Activated effector memory CD4-positive, alpha-beta T cell treated with anti-CD3 and anti-CD28 coated beads, Interleukin-2, amount 50 U/mL, for 16 hours (primary cell): ENCODE data around the gene HTRA1.

Experiments used
- DNase-seq: peaks from one replicate; pipeline ENCODE4 v3.0.0-alpha.2; 2020

HTRA1 gene

DNA sequence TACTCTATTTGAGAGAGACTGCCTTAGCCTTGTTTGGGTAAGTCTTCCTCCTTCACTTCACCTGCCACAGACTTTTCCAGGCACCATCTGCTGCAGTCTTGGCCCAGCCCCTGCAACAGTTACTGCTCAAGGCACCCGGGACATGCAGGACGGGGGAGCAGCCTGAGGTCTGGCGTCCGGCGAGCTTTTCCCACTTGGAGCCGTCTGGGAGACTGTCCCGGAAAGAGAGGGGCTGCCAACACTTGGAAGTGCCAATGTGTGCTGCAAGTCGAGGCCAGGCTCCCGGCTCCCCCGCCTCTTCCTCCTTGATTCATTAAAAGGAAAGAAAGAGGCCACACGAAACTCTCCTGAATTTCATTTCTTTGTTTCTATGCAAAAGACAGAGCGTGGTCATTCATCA, 13.7 kb downstream of the HTRA1 start:
- DNase-seq: no peak

DNA sequence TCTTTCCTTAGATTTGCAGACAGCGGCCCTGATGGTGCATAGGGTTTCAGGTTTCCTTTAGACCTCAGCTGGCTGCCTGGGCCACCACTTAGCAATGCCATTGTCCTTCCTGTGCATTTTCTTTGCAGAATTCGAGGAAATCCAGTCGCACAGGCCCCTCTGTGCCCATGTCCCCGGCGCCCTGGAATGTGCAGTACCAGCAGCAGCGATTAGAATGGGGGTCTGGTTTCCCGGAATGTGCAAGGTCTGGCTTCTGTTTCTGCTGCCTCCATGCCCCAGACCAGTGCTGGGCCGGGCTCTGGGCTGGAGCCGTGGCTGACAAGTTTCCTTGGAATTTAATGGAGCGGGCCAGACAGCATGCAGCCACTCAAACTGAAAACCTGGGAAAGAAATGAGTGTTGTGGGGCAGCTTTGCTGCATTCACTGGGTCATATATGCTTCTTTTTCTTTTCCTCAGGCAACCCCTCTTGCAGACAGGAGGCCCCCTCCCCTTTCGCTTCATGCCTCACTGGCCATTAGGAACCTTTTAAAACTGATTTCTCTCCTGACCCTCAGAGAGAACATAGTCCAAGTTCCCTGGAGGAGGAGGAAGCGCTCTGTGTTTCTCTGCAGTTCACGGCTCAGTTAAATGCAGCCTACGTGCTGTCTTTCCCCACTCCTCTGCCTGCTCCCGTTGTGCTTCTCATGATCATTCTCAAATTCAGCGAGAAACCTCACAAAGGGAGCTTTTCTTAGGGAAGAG, 14.4 kb downstream of the HTRA1 start:
- DNase-seq: no peak

DNA sequence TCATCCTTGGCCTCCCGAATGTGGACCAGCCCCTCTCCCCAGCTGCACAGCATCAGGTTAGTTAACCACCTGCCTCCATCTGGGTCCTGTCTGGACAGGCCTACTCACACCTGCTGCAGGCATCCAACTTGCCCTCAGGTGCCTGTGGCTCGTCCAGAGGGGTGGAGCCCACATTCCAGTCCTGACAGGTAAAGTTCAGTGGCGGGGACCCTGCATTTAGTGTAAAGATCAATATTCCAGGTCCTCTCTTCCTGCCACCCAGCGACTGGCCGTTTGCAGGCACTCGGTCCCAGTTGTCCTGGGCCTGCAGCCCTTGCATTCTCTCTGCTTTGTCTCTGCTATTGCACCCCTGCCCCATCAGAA, 15.0 kb downstream of the HTRA1 start:
- no peak for DNase-seq

DNA sequence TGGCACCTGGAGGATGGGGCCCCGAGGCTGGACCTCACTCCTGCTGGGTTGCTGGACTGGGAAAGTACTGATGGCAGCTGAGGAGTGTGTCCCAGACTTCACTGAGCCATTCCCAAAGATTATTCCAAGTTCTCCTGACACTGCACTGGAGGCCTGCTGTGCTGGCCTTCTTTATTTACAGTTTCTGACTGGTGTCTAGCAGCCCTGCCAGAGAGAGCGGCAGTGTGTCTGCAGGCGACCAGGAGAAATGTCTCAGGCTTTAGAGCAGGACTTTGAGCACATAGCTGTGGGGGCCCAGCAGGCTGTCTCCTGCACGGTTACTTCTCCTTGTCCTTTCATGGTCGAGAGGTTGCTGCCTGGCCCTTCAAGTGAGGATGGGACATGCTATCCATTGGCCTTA, 16.1 kb downstream of the HTRA1 start:
- DNase-seq: no peak

DNA sequence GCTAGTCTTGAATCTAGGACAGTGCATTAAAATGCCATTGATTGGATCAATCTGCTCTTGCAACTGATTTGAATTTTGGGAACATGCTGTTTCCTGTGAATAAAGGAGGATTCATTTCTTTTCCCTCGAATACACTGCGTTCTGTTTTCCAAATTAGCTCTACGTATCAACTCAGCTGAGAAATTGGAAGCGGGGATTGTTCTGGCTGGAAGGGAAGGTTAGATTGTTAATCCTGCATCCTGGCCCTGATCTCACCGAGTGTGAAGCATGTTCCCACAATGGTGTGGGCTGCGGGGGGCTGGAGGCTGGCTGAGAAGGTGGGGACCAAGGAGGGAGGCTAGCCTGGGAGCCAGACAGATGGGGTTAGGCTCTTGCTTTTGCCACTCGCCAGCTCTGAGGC, 17.6 kb downstream of the HTRA1 start:
- DNase-seq: no peak

DNA sequence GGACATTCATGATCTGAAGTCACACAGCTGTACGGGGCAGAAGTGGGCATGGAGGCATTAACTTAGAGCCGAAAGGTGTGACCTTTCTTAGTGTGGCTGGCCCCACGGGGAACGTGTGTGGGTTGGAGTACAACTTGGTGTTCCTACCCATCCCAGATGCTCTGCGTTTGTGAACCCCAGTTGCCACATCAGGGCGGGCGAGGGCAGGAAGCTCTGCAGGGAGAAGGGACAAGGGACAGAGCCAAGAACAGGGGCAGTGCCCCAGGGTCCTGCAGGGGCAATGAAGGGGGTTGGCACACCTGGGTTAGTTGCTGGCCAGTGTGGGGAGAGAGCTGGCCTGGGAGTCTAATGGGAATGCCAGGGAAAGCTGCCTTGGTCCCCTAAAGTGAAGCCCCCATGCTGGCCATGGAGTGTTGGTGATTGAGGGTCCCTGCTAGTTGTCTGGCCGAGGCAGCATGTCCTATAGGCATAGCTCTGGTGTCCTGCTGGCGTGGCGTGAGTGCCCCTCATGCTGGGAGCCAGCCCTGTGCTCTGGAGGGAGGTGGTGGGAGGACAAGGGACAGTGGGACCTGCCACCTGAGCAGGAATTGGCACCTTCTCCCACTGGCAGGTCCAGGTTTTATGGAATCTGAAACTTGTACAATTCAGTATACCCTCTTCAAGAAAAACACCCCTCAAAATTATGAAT, 18.9 kb downstream of the HTRA1 start:
- DNase-seq: no peak

DNA sequence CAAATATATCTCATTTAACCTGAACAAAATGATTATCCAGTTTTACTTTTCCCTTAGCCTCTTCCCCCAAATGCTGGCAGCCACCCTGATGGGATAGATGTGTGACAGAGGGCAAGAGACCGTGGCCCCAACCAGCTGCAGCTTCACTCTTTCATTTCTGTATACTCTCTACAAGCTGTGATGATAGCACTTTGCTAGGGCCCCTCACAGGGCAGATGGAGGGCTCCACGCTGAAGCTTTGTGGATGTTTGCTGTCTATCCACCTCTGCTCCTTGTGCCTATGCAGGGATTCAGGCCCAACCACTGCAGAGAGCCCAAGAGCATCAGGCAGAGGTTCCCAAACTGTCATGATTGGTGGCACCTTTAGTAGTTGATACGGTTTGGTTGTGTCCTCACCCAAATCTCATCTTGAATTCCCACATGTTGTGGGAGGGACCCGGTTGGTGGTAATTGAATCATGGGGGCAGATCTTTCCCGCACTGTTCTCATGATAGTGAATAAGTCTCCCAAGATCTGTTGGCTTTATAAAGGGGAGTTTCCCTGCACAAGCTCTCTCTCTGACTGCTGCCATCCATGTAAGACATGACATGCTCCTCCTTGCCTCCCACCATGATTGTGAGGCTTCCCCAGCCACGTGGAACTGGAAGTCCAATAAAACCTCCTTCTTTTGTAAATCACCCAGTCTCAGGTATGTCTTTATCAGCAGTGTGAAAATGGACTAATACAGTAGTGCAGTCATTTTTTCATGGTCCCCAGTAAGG, 20.1 kb downstream of the HTRA1 start:
- no peak for DNase-seq

DNA sequence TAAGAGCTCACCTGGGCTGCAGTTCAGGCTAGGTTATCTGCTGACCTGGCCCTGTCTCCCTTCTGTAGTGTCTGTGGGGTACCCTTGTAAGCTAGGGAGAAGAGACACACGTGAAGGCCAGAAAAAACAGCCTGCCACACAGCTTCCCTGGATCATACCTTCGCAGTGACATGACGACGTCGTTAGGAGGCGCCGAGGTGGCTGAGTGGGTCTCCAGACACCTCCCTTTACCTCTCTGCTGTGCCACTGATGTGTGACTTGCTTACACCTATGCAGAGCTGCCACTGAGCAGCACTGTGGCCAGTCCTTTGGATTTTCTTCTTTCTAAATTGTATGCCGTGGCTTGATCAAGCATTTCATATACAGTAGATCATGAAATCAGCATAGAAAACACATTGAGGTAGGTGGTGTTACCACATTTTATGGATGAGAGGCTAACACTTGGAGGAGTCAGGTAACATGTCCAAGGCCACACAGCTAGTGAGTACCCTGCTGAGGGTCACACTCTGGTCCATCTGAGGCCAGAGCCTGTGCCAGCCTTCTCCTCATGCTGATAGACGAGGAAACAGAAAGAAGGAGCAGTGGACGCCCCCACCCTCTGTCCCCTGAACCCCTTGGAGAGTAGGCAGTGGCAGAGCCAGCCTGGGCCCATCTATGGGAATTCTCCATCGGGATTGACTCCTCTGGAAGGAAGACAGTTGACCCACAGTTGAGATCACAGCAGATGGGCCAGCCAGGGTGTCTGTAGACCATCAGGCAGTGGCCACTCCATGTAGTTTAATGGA, 23.1 kb downstream of the HTRA1 start:
- DNase-seq: no peak

DNA sequence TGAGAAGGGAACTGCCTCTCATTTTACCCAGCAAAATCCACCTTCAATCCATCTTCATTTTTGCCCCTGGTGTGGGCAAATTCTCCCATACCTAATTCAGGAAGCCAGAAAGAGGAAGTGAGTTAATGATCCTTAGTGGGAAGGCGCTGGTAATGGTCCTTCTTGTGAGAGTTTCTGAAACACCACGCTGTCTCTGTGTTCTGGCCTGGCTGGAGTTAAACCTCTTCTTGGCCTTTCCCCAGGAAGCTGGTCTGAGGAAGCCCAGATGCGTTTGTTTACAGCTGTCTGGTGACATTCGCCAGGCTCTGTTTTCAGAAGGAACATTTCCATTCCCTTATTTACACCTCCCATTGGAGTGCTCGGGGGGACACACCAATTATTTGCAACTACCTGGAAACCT, 24.3 kb downstream of the HTRA1 start:
- DNase-seq: no peak

DNA sequence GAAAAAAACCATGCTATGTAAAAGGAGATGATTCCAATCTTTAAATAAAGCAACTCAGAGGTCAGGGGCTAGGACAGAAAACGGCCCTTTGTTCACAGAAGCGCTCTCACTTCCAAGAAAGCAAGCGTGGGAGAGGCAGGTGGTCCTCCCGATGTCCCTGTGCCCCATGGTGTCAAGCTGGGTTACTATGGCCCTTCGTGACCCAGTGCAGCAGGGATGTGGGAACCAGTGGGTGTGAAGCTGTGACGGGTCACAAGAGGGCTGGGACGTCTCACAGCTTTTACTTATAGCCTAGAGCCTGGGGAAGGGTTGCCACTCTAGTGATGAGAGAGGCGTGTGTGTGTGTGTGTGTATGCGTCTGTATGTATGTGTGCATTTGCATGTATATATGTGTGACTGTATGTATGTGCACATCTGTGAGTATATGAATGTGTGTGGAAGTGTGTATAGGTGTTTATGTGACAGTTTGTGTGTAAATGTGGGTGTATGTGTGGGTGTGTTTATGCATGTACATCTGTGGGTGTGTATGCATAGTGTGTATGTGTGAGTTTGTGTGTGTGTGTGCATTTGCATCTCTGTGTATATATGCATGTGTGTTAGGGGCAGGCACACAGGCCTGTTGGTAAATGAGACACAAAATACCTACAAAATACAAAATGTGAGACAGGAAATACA, 25.2 kb downstream of the HTRA1 start:
- DNase-seq: no peak

DNA sequence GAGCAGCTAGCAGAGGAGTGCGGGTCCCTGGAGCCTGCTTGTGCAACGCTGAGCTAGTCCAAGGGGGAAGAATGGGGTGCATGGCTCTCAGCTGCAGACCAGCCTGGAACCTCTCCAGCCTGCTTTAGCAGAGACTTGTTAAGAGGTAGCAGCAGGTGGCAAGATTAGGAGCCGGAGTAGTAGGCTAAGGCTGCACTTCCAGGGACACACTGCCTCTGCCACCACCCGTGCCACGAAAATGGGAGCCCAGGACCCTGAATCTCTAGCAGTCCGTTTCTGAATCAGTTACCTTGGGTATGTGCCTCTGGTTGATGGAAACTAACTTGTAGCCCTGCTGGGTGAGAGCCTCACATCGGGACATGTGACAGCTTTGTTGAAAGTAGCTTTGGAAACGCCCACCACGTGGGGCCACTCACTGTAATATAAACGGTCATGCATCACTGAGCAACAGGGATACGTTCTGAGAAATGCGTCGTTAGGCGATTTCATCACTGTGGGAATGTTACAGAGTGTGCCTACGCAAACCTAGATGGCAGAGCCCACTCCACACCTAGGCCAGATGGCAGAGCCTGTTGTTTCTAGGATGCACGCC, 25.9 kb downstream of the HTRA1 start:
- DNase-seq: no peak

DNA sequence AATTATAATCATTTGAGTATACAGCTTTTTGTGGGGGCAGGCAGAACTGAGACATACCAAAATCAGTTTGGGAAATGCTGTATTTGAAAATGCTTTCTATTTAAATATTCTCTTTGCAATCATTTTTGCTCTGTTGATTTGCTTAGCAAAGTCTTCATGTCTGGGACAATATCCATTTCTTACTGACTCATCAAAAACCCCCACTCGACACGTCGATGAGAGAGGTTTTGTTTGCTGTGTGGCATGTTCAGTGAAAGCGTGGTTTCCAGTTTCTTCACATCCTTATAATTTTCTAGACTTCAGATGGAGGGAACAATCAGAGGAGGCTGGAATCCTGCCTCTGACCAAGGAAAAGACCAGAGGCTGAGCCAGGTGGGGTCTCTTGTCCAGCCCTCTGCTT, 28.9 kb downstream of the HTRA1 start:
- DNase-seq: no peak

DNA sequence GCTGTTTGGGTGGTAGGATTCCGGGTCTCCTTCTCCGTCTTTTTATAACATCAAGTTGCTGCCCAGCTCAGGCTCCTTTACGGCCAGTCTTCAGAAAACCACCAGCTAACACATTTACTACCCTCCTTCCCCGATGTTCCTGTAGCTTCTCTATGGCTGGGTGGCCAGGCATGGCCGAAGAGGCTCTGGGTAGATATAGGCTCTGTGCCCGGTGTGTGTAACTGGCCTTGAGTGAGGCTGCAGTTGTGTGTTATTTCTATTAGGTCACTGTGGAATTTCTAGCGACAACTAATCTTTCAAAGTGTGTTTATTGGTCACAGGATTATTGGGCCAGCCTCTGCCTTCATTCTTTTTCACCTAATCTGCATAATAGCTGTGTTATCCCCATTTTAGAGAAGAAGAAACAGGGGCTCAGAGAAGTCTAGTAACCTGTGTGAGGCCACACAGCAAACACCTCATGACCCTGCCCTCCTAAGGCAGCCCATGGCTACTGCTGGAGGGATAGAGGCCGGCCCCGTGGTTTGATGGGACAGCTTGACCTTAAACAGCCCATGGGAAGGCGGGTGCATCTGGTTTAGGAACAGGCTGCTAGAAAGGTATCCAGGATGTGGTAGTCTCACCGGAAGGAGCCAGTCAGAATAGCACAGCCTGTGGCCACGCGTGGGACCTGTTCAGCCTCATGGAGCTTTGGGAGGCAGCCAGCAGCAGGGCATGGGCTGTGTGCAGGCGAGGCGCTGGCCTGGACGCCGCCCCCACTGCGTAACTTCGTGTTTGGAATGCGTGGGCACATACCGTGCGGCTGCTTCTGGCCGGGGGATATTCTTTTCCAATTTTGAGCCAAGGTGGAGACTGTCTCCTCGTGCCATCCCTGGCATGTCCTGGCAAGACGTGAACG, 29.7 kb downstream of the HTRA1 start:
- DNase-seq: peak; percentile 74

DNA sequence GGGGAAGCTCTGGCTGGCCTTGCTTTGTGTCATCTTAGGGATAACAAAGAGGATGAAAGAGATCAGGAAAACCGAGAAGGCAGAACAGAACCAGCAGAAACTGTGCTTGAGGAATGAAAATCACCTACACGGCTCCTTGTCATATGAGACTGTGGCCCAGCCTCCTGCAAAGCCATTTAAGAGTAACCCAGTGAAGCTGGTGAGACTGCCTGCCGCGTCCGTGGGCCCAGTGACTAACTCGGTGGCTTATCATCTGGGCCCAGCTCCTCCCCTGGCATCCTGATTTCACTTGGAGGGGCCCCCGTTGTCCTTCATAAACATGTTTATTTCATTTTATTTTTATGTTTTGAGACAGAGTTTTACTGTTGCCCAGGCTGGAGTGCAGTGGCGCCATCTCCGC, 30.7 kb downstream of the HTRA1 start:
- no peak for DNase-seq

DNA sequence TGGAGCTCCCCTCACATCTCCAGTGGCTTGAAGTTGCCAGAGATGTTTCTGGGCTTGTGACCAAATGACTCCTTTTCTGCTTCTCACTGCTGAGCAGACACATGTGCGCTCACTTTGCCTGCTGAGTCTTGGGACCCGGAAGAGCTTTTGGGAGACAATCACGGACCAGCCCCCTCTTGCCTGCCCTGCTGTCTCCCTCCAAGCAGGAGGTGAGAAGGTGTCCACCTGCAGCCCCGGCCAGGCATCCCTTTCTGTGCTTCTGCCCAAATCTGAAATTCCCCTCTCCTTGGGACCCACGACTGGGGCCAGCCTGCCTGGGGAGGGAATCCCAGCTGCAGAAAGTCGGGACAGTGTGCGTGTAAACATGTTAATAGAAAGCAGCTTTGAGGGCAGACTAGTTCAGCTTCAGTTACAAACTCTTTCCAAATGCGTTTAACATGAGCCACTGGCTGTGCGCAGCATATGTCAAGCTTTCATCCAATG, 31.7 kb downstream of the HTRA1 start:
- no peak for DNase-seq

DNA sequence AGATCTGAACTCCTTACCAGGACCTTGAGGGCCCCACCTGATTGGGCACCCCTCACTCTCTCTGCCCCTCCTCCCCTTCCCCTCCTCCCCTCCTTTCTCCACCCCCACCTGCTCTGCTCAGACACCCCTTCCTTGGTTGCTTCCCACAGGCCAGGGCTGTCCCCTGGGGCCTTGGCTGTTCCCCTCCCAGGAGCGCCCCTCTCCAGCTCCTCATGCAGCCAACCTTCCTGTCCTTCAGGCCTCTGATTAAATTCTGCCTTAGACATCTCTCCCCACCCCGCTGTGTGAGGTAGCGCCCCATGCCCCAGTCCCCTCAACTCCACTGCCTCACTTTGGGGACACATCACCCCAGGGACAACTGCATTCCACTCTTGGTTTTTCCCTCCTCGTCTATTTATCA, 32.4 kb downstream of the HTRA1 start:
- DNase-seq: no peak

DNA sequence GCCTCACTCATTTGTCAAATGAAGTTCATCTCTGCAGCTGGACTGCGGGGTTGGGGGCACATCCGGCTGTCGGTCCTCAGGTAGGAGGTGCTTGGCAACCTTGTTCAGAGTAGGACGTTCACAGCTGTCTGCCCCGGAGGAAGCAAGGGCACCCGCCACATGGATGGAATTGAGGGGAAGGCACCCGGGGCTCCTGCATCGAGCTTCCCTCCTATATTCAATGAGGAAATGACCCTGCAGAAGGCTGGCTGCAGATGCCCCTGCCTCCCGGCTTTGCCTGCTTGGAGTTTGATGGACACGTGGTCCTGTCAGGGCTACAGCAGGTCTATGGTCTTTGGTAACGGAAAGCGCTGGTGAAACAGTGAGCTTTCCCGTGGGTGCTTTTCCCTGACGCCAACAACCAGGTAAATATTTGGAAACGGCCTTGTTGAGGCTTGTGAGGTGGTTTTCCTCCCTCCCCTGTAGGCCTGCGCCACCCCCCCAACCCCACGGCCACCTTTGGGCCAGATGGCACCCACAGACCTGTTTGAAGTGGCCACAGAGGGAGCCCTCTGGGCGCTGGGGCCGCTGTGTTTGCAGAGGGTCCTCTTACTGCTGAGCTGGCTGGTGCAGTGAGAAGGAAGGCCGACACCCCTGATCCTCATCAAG, 32.9 kb downstream of the HTRA1 start:
- no peak for DNase-seq

DNA sequence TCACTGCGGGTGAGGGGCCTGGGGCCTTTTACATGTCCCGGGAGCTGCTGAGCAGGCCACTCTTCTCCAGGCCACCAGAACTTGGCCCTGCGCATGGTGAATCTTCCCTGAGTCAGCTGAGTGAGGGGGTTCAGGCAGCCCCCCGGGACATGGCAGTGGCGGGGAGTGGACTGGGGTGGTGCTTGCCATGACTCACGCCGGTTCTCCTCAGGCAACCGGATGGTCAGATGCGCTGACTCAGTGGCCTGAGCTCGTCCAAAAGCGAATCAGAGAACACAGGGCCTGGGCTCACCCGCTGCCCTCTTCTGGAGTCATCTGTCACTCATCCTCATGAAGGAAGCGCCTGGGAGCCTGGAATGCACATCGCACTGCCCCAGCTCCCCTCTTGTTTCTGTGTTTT, 33.5 kb downstream of the HTRA1 start:
- no peak for DNase-seq

DNA sequence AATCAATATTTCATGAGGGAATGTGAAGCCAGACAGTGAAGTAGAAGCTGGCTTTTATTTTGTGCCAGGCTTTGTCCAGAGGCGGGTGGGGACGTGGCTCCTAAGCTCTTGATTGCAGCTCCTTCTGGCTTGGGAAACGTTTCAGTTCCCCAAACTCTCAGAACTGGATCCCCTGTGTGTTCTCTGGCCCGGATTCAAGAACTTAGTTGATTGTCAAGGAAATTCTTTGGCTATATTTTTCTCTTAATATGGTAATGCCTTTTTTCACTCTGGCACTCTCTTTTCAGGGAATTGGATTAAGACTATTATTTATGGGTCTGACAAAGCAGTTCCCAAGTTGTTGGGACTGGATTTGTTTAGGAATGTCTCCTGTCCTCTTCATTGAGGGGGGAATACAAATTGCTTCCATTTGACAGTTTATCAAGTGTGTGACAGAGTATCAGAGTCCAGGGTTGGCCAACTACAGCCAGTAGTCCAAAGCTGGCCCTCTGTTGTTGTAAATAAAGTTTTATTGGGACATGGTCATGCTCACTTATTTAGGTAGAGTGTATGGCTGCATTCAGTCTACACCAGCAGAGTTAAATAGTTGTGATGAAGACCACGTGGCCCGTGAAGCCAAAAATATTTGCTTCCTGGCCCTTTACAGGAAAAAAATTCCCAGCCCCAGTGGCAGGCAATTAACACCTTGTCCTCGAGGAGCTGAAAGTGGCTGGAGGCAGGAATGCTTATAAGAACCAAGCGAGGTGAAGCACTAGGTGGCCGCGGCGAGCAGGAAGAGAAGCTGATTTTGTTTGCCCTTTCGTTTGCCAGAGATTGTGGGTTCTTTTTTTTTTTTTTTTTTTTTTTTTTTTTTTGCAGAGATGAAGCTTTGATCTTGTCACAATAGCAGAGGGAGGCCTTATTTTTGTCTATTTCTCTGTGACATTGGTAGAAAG, 34.3 kb downstream of the HTRA1 start:
- DNase-seq: no peak
